GM20431 (cell line): ENCODE measurements around the gene KRT33A.

Source experiments
- in situ Hi-C: fragments of 300-500 bp; cut with MseI, MboI; formaldehyde crosslinking; loops from one replicate; pipeline ENCODE4 v1.15.0; 2020; ENCODE audit warnings: low sequenced_read_pairs; ENCODE audit not compliant: unreplicated experiment

KRT33A gene

DNA sequence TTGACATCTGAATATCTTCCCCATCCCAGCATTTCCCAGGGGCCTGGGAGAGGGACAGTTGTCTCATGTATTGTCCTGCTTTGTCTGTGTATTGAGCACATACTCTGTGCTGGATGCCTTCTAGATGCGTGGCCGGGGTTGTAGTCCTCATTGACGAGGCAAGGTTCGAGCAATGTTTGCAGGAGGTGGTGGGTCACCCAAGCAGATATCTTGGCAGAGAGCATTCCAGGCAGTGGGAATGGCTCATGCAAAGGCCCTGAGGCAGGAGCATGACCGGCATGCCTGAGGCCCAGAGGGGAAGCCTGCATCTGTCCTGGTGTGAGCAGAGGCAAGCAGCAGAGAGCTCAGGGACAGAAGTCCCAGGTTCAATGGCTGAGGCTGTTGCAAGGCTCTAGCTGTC is 17.5 kb downstream of the KRT33A start:
- in situ Hi-C loops: no loop called here

DNA sequence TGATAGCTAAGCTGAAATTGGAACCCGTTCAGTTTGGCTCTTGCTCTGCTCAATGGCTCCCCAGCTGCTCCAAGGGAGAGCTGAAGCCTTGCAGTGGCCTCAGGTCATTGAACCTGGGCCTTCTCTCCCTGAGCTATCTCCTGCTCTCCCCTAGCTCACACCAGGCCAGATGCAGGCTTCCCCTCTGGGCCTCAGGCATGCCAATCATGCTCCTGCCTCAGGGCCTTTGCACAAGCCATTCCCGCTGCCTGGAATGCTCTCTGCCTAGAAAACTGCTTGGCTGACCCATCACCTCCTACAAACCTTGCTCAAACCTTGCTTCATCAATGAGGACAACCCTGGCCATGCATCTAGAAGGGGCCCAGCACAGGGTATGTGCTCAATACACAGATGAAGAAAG is 18.4 kb downstream of the KRT33A start:
- in situ Hi-C loops: no loop called here

DNA sequence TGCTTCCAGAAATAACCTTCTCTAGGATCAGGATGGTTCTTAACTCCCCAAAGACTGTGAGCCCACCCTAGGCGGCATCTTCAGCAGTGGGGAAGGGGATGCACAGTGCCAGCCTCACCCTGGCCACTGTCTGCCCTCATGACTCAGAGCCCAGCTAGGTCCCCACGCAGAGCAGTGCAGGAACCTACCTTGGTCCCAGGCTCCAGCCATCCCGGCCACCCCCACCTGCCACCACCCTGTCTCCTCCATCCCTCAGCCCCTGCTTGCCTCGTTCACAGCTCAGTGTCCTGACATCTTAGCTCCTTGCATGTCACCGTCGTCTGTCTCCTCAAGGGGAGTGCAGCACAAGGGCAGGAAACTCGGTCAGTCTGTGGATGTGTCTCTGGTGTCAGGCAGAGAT is 19.0 kb downstream of the KRT33A start:
- in situ Hi-C loops: no loop called here

DNA sequence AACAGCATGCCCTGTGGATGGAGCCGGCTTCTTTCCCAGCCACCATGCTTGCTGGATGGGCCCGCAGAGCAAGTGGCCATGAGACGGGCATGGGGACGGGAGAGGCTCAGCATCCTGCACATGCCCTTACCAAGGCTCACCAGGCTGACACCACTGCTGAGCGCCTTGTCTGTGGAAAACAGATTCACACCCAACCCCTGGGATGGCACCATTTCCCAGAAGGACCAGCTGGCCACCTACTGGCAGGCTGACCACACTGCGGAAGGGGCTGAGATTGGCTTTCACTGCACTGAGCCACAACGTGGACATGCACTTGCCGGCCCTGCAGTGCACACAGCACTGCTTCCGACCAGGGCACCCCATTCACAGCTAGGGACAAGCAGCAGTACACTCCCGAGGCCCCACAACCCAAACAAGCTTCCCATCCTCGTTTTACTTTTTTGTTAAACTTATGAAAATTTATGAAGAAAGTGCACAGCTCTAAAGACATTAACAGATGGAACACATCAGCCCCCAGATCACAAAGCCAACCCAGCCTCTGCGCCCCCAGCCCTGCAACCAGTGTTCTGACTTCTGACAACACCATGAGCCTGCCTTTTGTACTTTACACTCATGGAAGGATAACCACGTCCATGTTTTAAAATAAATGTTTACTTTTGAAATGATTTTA is 21.2 kb downstream of the KRT33A start:
- in situ Hi-C loops: no loop called here

DNA sequence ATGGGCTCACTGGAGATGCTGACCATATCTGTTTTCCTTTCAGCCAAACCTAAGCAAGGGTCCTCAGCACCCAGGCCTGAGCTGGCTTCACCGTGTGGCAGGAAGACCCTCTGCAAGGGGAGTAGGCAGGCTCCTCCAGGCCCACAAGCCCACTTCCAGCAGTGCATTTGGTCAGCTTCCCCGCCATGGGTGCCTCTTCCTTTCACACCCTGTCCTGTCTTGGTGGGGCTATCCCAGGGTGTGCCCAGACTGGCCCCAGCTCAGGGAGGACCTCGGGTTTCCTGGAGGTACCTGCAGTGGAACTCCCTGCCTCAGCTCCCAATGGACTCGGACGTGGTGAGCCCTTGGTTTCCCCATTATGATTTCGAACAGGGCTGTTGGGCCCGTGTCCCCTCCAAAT is 22.4 kb downstream of the KRT33A start:
- in situ Hi-C loops: no loop called here

DNA sequence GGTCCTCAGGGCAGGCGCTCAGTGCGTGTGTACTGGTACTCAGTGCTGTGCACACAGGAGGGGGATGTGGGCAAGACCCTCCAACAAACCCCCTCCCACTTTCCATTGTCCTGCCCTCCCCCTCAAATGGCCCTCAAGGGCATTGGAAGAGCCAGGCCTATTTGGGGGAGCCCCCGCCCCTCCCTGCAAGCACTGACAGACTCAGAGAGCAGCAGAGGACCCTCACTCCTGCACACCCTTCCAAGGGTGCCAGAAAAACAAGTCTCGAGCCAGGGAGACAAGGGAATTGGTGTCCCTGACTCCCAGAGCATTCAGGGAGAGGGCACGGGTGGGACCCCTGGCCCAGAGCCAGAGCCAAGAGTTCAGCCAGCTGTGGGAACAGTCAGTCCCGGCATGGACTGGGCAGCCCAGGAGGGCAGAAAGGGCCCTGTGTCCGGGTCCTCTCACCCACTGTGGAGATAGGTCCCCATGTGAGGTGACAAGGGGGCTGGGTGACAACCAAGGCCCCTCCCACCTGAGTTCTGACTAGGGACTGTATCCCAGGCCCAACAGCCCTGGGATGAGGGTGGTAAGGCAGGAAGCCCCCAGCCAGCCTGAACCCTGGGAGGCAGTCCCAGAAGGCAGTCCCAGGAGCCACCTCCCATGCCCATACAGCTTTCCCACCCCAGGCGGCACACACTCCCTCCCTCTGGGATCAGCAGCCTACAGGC is 23.1 kb downstream of the KRT33A start:
- in situ Hi-C loops: no loop called here

DNA sequence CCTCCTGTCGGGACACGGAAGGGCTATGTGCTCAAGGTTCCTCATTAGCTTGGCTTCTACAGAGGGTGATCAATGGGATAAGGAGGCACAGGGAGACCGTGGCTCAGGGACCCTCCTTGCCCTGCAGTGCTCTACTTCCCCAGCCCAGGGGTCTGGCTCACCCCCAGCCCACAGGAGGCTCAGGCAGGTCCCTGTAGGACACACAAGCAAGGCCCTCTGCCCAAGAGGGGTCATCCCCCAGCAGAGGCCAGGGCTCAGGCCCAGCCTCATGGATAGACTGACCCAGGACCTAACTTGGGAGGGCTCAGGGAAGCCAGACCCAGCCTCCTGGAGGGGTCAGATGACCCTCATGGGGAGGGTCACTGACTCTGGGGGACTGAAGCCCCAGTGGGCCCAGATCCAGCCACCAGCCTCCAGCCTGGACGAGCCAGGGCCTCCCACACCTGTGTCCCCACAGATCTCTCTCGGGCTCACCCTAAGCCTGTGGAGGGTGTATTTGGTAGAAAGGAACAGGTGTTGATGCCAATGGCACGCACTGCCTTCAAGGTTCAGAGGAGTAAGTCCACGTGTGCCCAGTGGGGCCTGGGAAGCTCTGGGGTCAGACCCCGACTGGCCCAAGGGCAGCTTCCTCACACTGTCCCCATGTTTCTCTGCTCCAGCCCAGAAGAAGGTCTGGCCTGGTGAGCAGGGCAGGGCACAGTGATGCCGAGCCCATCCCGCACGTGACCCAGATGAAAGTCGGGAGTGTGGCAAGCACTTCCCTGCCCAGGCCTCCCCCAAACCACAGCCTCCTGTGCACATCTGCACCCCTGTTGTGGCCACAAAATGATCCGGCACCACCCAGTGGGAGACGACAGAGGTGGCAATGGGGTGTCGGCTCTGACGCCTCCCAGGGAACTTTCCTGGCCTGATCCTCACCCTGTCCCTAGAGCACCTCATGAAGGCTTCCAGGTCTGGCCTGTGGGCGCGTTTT is 24.2 kb downstream of the KRT33A start:
- in situ Hi-C loops: no loop called here

DNA sequence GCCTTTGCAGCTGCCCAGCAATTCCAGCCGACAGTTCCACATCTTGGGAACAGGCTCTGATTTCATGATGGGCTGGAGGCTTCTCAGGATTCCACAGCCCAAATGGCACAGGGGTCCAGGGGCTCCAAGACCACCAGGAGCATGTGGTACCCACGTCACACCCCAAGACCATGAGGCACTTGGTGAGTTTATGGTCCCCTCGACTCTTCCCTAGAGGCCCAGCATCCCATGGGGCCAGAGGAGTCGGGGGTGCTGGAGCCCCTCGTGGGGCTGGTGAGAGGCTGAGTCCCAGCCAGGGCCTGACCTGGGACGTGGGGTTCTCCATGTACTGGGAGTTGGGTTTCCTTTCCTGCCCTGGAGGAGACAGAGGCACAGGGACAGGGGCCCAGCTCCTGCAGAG is 25.0 kb downstream of the KRT33A start:
- in situ Hi-C loops: no loop called here

DNA sequence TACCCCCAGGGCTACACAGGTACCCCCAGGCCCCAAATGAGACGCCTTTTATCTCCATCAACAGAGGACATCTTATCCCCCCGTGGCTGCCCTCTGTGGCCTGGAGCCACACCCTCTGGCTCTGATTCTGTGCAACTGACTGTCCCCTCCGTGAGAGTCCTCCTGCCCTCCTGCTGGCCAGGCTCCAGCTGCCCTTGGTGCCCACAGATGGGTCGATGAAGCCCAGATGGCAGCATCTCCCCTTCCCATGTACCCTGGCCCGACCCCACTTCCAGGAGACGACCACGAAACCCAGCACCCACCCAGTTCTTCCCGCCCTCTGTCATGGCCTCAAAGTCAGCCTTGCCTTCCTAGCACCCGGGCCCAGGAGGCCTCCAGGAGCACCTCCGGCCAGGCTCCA is 25.5 kb downstream of the KRT33A start:
- in situ Hi-C loops: no loop called here

DNA sequence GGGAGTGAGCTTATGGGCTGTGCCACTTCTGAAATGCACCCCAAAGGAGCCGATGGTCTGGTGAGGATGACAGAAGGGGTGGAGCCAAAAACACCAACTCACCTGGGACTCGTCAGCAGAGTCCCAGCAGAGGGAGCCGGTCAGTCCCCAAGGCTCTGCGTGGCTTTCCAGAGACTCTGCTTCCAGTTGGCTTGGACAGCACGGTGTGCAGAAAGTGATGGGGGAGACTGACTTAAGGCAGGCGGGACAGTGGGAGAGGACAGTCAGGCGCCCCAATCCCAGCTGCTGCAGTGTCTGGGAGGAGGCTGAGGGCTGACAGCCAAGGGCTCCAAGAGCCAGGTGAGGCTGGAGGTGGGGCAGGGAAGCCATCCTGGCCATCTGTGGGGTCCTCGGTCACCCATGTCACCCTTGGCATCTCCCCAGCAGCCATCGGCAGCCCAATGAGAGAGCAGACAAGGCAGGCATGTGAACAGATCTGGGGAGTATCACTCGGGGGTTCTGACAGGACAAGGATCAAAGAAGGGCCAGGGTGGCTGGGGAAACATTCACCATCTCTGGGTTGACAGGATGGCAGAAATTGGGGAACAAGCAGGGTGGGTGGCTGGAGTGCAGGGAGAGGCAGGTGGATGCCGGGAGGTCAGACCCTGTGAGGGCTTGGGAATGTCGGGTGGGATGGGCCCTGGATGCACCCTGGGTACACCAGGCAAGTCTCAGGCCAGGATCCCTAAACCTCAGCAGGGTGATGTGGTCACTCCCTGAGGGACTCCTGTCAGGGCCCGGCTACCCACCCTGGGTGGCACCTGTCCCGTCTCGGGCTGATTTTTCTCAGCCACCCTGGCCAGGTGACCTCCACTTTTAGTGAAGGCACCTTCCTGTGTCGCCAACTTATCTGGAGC is 26.2 kb downstream of the KRT33A start:
- in situ Hi-C loops: no loop called here

DNA sequence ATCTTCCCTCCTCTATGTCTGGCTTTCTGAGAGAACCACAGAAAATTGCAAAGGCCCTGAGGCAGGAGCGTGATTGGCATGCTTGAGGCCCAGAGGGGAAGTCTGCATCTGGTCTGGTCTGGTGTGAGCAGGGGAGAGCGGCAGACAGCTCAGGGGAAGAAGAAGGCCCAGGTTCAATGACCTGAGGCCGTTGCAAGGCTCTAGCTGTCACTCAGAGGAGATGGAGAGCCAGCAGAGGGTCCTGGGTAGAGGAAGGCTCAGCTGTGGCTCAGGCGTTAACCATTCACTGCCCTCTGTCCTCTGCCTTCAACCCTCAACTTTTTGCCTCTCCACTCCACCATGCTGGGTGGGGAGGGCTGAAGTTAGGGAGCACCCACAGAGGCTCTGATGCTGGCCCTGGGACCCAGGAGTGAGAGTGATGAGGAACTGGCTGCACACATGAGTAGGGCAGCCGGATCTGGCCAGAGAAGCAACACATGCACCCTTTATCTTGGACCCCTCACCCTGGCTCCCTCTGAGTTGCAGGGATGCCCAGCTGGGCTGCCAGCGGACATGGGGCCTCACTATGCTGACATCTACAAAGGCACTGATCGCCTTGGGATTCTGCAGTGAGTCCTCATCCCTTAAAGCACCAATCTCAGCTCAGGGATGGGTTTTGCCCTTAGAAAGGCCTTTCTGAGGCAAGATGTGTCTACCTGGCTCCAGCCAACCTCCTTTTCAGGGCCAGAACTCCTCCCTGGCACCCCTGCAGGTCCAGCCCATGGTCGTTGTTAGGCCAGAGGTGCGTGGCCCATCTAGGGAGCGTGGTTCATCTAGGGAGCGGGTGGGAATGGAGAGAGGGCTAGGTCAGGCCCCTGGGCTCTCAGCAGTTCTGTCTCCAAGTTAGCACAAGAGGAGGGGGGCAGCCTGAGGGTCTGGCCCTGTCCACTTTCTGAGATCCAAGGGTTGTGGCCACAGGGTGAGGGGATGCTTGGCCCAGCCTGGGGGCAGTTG is 27.4 kb downstream of the KRT33A start:
- in situ Hi-C loops: no loop called here

DNA sequence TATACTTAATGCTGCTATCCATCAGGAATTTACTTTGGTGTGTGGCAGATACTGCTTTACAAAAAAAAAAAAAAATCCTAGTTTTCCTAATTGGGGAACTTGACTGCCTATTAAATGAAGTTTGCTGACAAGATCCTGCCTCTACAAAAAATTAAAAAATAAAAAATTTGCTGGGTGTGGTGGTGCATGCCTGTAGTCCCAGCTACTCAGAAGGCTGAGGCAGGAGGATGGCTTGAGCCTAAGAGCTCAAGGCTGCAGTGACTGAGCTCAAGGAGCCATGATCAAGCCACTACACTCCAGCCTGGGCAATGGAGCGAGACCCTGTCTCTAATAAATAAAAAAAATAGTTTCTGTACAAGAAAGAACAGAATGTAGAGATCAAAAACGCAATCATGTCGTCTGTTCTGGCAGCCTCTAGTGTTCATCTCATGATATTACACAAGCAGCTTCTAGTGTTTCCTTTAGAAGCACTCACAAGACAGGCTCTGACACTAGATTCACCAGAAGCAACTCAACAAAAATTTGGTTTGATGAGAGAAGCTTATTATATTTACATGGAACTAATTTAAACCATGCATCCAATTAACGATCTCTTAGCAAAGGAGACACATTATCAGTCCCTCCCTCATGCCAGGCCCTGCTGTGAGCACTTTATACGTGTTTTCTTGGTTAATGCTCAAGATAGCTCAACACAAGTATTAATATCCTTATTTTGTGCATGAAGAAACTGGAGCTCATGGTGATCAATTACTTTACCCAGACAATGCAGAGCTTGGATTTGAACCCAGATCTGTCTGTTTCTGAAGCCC is 28.3 kb downstream of the KRT33A start:
- in situ Hi-C loops: no loop called here

DNA sequence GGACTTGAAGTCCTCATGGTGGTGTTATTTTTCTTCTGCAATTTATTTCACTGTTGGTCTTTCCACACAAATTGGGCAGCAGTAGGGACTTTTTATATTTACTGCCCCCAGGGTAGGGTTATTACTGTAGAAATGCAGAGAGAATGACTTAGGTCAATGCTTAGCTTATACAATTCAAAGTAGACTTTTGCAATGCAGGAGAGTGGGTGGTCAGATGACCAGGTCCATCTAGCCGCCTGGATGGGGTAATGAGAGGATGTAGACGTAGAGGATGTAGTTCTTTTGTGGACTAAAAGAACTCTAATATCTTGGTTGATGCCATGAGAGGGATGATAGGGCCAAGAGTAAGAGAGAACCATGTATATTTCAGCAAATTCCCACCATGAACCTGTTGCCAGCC is 32.4 kb downstream of the KRT33A start:
- in situ Hi-C loops: no loop called here

DNA sequence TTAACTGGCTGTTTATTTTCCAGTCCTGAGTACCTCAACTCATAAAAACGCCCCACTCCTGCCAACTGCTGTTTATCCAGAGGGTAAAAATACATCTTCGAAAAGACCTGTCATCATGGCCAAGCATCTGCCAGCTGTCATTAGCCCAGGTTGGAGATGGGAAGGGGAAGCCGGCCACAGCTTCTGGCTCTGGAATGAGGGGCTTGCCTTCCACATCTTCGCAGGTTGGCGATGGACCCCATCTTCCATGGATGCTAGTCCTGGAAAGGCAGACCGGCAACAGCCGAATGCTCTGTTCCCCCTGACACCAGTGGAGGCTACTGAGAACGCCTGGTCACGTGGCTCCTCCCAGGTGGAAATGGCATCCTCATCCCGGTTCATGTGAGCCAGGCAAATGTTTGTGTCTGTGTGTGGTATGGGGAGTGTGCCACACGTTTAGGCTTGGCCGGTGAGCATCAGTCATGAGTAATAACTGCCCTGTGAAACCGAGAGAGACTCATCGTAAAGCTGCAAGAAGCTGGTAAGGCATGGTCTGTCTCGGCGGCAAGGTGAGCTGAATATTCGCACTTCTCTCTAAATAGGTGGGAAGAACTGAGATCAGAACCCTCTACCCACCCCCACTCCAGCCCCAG is 34.7 kb downstream of the KRT33A start:
- in situ Hi-C loops: no loop called here

DNA sequence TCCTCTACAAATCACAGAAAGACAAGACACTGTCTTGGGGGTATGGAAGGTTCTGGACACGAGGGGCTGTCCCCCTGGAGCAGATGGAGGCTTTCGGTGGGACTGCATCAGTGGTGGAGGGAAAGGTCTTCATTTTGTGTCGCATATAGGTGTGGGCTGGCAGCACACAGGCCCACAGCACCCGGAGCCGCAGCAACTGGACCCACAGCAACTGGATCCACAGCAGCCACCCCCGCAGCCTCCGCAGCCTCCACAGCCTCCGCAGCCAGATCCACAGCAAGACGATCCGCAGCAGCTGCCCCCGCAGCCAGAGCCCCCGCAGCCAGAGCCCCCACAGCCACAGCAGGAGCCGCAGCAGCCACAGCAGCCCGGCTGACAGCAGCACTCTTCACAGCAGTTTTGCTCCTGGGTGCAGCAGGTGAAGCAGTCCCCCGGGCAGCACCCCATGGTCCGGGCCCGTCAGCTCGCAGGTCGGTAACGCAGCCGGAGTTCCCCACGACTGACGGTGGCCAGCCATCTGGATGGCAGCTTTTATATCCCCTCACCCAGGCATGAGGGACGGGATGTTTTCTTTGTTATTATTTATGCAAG is 35.3 kb downstream of the KRT33A start, which contains the start of gene KRTAP17-1:
TSS of gene KRTAP17-1 (minus strand) at position 507 of the 591 bp plus-strand sequence. CDS start at position 447, 60 bp downstream.
- in situ Hi-C loops: no loop called here

DNA sequence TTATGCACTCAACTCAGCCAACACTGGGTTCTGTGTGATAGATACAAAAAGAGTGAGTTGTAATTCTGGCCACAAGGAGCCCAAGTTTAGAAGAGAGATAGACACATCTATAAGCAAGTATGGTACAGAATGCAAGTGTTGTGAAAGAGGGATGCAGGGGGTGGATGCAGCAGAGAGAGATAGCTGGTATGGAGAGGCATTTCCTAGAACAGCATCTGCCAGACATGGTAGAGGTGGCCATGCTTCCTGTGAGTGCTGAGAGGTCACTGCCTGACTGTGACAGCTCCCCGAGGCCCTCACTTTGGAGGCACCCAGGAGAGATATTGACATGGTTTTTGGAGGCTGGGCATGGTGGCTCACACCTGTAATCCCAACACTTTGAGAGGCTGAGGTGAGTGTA is 39.5 kb downstream of the KRT33A start:
- in situ Hi-C loops: no loop called here

DNA sequence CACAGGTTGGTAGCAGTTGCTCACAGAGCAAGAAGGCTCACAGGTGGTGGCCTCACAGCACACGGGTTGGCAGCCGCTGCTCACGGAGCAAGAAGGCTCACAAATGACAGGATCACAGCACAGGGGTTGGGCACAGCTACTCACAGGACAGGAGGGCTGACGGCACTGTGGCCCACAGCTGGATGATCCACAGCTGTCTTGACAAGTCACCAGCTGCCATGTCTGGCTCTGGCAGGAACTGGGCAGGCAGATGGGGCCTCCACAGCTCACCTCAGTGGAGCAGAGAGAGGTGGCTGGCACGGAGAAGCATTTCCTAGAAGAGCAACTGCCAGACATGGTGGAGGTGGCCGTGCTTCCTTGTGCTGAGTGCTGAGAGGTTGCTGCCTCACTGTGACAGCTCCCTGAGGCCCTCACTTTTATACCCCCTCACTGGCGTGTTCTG is 41.7 kb downstream of the KRT33A start, which contains the start of gene KRTAP16-1:
TSS of gene KRTAP16-1 (minus strand) at position 392 of the 442 bp plus-strand sequence. CDS start at position 336, 56 bp downstream.
- in situ Hi-C loops: no loop called here
